Activated CD8-positive, alpha-beta memory T cell treated with anti-CD3 and anti-CD28 coated beads for 4 hours (primary cell): ENCODE measurements around the gene ZHX3.

ENCODE experiments used
- DNase-seq, 2 donors: peaks; one replicate each; pipeline ENCODE4 v3.0.0-alpha.2; 2020; ENCODE audit warnings: low read depth in 2 of 2

The ZHX3 gene

GRCh38 chr20:41223112-41223511, 94.4 kb downstream of the ZHX3 start:
- no peak for DNase-seq

GRCh38 chr20:41222703-41223102, 94.8 kb downstream of the ZHX3 start:
- no peak for DNase-seq

- no peak for DNase-seq
These were observed 95.2 kb downstream of the ZHX3 start for GRCh38 chr20:41222296-41222695.

- no peak for DNase-seq
These were observed 95.8 kb downstream of the ZHX3 start for GRCh38 chr20:41221614-41222218.

- DNase-seq: no peak
These were observed 97.7 kb downstream of the ZHX3 start for GRCh38 chr20:41219824-41220223.

GRCh38 chr20:41218466-41218865, 99.1 kb downstream of the ZHX3 start:
- DNase-seq: no peak

- DNase-seq: no peak
These were observed 100.1 kb downstream of the ZHX3 start for GRCh38 chr20:41217422-41217821.

GRCh38 chr20:41214666-41215065, 102.9 kb downstream of the ZHX3 start:
- DNase-seq: no peak

- DNase-seq: no peak
These were observed 103.3 kb downstream of the ZHX3 start for GRCh38 chr20:41214202-41214601.

GRCh38 chr20:41213150-41213820, 104.2 kb downstream of the ZHX3 start:
- DNase-seq: no peak

GRCh38 chr20:41205313-41205712, 112.2 kb downstream of the ZHX3 start:
- DNase-seq: no peak

GRCh38 chr20:41204304-41205265, 112.9 kb downstream of the ZHX3 start:
- DNase-seq: no peak

- DNase-seq: no peak
These were observed 113.9 kb downstream of the ZHX3 start for GRCh38 chr20:41203660-41204059.

GRCh38 chr20:41202426-41202825, 115.1 kb downstream of the ZHX3 start:
- DNase-seq: no peak

GRCh38 chr20:41201760-41202159, 115.8 kb downstream of the ZHX3 start:
- DNase-seq: no peak

- no peak for DNase-seq
These were observed 116.9 kb downstream of the ZHX3 start for GRCh38 chr20:41200446-41201202.

GRCh38 chr20:41198443-41198842, 119.1 kb downstream of the ZHX3 start:
- no peak for DNase-seq

- DNase-seq: no peak
These were observed 120.8 kb downstream of the ZHX3 start for GRCh38 chr20:41196653-41197225.

- no peak for DNase-seq
These were observed 125.0 kb downstream of the ZHX3 start for GRCh38 chr20:41192575-41192974.

GRCh38 chr20:41191562-41192500, 125.7 kb downstream of the ZHX3 start:
- no peak for DNase-seq
